ENCODE data around the gene AKR1C1.
"Not testable (repeated sequence)": the region's sequence is repeated elsewhere in the genome, so short reads cannot be mapped to it uniquely, and the experiment has no call there.

Gene AKR1C1

GRCh38 chr10:4965763-4966162 lies 2.5 kb downstream of the AKR1C1 start:
- not testable (repeated sequence) for H3K4me3 ChIP-seq (ENCODE audit: low read depth, low read length); DNase-seq (ENCODE audit: low read depth)

- DNase-seq (ENCODE audit: low read depth), result not testable (repeated sequence)
These were observed 4.0 kb downstream of the AKR1C1 start for GRCh38 chr10:4967189-4967588.

GRCh38 chr10:4969289-4969688 lies 6.1 kb downstream of the AKR1C1 start:
- H3K4me3 ChIP-seq (ENCODE audit: low read depth, low read length); DNase-seq (ENCODE audit: low read depth): not testable (repeated sequence)

More at GRCh38 chr10:4967189-4967588, 4.0 kb downstream of the AKR1C1 start:
- H3K4me3 ChIP-seq (ENCODE audit: low read depth, low read length), result not testable (repeated sequence)

GRCh38 chr10:4970362-4970761 lies 7.1 kb downstream of the AKR1C1 start:
- H3K4me3 ChIP-seq (ENCODE audit: low read depth, low read length); DNase-seq (ENCODE audit: low read depth): not testable (repeated sequence)

GRCh38 chr10:4972369-4973142 lies 9.3 kb downstream of the AKR1C1 start:
- H3K4me3 ChIP-seq (ENCODE audit: low read depth, low read length); DNase-seq (ENCODE audit: low read depth): not testable (repeated sequence)

- H3K4me3 ChIP-seq (ENCODE audit: low read depth, low read length); DNase-seq (ENCODE audit: low read depth): not testable (repeated sequence)
These were observed 10.1 kb downstream of the AKR1C1 start for GRCh38 chr10:4973294-4973693.

GRCh38 chr10:4974400-4974799 lies 11.2 kb downstream of the AKR1C1 start:
- not testable (repeated sequence) for H3K4me3 ChIP-seq (ENCODE audit: low read depth, low read length); DNase-seq (ENCODE audit: low read depth)

GRCh38 chr10:4977025-4977424 lies 13.8 kb downstream of the AKR1C1 start:
- no peak for TF ChIP-seq CTCF (IDR thresholded peaks at IDR 0.05; ENCODE audit: low read depth, low read length, missing control alignments)
- no peak for DNase-seq (ENCODE audit: low read depth)
- H3K4me3 ChIP-seq (ENCODE audit: low read depth, low read length), result no peak overlapping the region

GRCh38 chr10:4978870-4979269 lies 15.7 kb downstream of the AKR1C1 start:
- DNase-seq (ENCODE audit: low read depth), result no peak
- no peak overlapping the region for H3K4me3 ChIP-seq (ENCODE audit: low read depth, low read length)
- no peak for TF ChIP-seq CTCF (IDR thresholded peaks at IDR 0.05; ENCODE audit: low read depth, low read length, missing control alignments)

- H3K4me3 ChIP-seq (ENCODE audit: low read depth, low read length), result no peak overlapping the region
- TF ChIP-seq CTCF (IDR thresholded peaks at IDR 0.05; ENCODE audit: low read depth, low read length, missing control alignments), result no peak
- no peak for DNase-seq (ENCODE audit: low read depth)
These were observed 17.6 kb downstream of the AKR1C1 start for GRCh38 chr10:4980793-4981192.

GRCh38 chr10:4981722-4982471 lies 18.7 kb downstream of the AKR1C1 start:
- peak; percentile 5 for DNase-seq (ENCODE audit: low read depth)
- H3K4me3 ChIP-seq (ENCODE audit: low read depth, low read length), result no peak overlapping the region
- peak; percentile 65 for TF ChIP-seq CTCF (IDR thresholded peaks at IDR 0.05; ENCODE audit: low read depth, low read length, missing control alignments)

Measured in GM12864 (cell line).